Loucy (cell line): Measurements from ENCODE around the gene EEPD1.

Experiments
- H2AFZ ChIP-seq: fragments of 200-600 bp; sonication (generic); 2 replicates; pipeline ENCODE4 v1.6.0; 2016; ENCODE audit warnings: antibody characterized with exemption, mild to moderate bottlenecking, low read length, moderate library complexity
- H3F3A ChIP-seq: fragments of 200-600 bp; 2 replicates; pipeline ENCODE4 v1.6.0; 2016; ENCODE audit warnings: antibody characterized with exemption, low read depth, mild to moderate bottlenecking
- H3K27me3 ChIP-seq: fragments of 200-600 bp; sonication (generic); 2 replicates; pipeline ENCODE4 v1.6.1; 2014; ENCODE audit warnings: low read length, mild to moderate bottlenecking; ENCODE audit not compliant: insufficient read depth, poor library complexity, severe bottlenecking
- H3K36me3 ChIP-seq: fragments of 200-600 bp; sonication (generic); 2 replicates; pipeline ENCODE4 v1.6.1; 2016; ENCODE audit warnings: low read length; ENCODE audit not compliant: insufficient read depth
- H3K4me1 ChIP-seq: fragments of 200-600 bp; sonication (generic); 2 replicates; pipeline ENCODE4 v1.5.1; 2014; ENCODE audit warnings: low read length, mild to moderate bottlenecking; ENCODE audit not compliant: insufficient read depth, poor library complexity, severe bottlenecking
- H3K4me2 ChIP-seq: fragments of 200-600 bp; sonication (generic); 2 replicates; pipeline ENCODE4 v1.6.0; 2014; ENCODE audit warnings: antibody characterized with exemption, low read length, low read depth, mild to moderate bottlenecking; ENCODE audit not compliant: poor library complexity, severe bottlenecking
- H3K4me3 ChIP-seq: fragments of 200-600 bp; sonication (generic); 2 replicates; pipeline ENCODE4 v1.5.1; 2014; ENCODE audit warnings: low read length, mild to moderate bottlenecking, mixed read lengths; ENCODE audit not compliant: poor library complexity, severe bottlenecking
- H3K79me2 ChIP-seq: fragments of 200-600 bp; sonication (generic); 2 replicates; pipeline ENCODE4 v1.6.1; 2014; ENCODE audit warnings: low read length; ENCODE audit not compliant: insufficient read depth
- H3K9ac ChIP-seq: fragments of 200-600 bp; sonication (generic); 2 replicates; pipeline ENCODE4 v1.6.0; 2014; ENCODE audit warnings: mild to moderate bottlenecking, low read depth, low read length, moderate library complexity; ENCODE audit not compliant: poor library complexity, severe bottlenecking
- H3K9me2 ChIP-seq: fragments of 200-600 bp; sonication (generic); replicated peaks from 2 replicates; pipeline ENCODE4 v1.6.1; 2016; ENCODE audit warnings: low read depth, low read length, mixed read lengths
- H3K9me3 ChIP-seq: fragments of 200-600 bp; sonication (generic); 2 replicates; pipeline ENCODE4 v1.6.1; 2014; ENCODE audit warnings: mild to moderate bottlenecking, antibody characterized with exemption, low read length, low read depth; ENCODE audit not compliant: insufficient read depth
- H4K20me1 ChIP-seq: fragments of 200-600 bp; sonication (generic); 2 replicates; pipeline ENCODE4 v1.6.0; 2014; ENCODE audit warnings: antibody characterized with exemption, low read length, mild to moderate bottlenecking; ENCODE audit not compliant: insufficient read depth, poor library complexity, severe bottlenecking
- EZH2phosphoT487 ChIP-seq: fragments of 200-600 bp; IDR thresholded peaks from 2 replicates; pipeline ENCODE4 v1.6.1; 2018; ENCODE audit warnings: antibody characterized with exemption, mild to moderate bottlenecking, moderate library complexity, borderline replicate concordance
- TF ChIP-seq, protein P1 (sequence below): fragments of 200-600 bp; sonication (generic); conservative IDR thresholded peaks from 2 replicates; pipeline ENCODE4 v1.5.1; 2014; ENCODE audit warnings: mild to moderate bottlenecking, antibody characterized with exemption, low read length

Gene EEPD1

DNA sequence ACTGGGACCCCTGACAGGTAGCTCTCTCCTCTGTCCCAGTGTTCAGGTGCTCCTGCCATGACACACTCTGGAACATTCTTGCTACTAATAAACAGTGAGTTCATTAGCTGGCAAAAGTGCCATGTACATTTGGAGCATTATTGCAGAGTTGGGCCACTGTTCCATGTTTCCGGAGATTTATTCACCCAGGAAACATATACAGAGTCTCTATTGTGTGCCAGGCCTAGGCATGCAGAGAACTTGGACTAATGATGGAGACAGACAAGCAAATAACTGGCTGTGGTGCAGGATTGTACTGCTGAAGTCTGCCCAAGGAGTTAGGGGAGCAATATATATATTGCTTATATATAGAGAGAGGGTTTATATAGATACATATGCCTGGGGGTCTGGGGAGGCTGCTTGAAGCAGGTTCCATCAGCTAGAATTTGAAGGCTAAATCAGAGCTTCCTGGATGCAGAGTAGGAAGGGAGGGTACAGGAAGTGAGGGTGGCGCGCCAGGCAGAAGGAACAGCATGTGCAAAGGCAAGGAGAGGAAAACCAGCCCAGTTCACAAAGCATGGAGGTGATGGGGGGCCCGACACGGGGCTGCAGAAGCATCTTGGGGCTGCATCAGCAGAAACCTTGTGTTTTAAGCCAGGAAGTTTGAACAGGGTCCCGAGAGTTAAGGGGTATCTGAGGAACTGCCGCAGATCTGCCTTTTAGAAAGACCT lies 22.7 kb upstream of the EEPD1 start:
- TF ChIP-seq, protein P1, sequence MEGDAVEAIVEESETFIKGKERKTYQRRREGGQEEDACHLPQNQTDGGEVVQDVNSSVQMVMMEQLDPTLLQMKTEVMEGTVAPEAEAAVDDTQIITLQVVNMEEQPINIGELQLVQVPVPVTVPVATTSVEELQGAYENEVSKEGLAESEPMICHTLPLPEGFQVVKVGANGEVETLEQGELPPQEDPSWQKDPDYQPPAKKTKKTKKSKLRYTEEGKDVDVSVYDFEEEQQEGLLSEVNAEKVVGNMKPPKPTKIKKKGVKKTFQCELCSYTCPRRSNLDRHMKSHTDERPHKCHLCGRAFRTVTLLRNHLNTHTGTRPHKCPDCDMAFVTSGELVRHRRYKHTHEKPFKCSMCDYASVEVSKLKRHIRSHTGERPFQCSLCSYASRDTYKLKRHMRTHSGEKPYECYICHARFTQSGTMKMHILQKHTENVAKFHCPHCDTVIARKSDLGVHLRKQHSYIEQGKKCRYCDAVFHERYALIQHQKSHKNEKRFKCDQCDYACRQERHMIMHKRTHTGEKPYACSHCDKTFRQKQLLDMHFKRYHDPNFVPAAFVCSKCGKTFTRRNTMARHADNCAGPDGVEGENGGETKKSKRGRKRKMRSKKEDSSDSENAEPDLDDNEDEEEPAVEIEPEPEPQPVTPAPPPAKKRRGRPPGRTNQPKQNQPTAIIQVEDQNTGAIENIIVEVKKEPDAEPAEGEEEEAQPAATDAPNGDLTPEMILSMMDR = no peak
- TF ChIP-seq EZH2phosphoT487 = no peak
- Histone ChIP-seq H3K9me3 (no peaks in the 10 kb centered on the region), H3K4me1 (peaks cover 11% of the 10 kb centered on the region), H3K4me3 (no peak overlapping the region), H3K36me3 (no peaks in the 10 kb centered on the region), H3K9ac (no peak overlapping the region), H3K4me2 (no peak overlapping the region), H2AFZ (peak overlapping the region; percentile 8), H3F3A (no peaks in the 10 kb centered on the region), H3K9me2 (no peaks in the 10 kb centered on the region), H3K79me2 (no peaks in the 10 kb centered on the region), H3K27me3 (no peaks in the 10 kb centered on the region), H4K20me1 (no peaks in the 10 kb centered on the region)

DNA sequence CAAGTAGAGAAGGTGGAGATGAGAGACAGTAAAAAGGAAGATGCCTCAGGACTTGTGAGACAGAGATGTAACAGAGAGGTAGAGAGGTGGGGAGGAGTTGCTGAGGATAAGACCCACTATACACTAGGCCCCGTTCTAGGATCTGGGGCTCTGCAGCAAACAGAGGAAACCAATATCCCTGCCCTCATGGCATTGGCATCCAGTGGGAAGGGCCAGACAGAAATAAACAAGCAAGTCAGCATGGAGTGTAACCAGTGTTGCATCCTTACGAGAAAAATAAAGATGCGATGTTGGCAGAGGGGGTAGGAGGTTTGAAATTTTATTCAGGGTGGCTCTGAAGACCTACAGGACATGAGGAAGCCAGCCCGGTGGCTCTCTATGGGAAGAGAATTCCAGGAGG lies 22.0 kb upstream of the EEPD1 start:
- Histone ChIP-seq H3K4me2 (no peak overlapping the region), H3K9ac (no peak overlapping the region), H3K36me3 (no peaks in the 10 kb centered on the region), H4K20me1 (no peaks in the 10 kb centered on the region), H3K27me3 (no peaks in the 10 kb centered on the region), H3F3A (no peaks in the 10 kb centered on the region), H3K9me2 (no peaks in the 10 kb centered on the region), H3K4me1 (peaks cover 17% of the 10 kb centered on the region), H3K9me3 (no peaks in the 10 kb centered on the region), H3K79me2 (no peaks in the 10 kb centered on the region), H3K4me3 (no peak overlapping the region), H2AFZ (peak overlapping the region; percentile 8)
- TF ChIP-seq, protein P1 = no peak
- no peak for TF ChIP-seq EZH2phosphoT487

DNA sequence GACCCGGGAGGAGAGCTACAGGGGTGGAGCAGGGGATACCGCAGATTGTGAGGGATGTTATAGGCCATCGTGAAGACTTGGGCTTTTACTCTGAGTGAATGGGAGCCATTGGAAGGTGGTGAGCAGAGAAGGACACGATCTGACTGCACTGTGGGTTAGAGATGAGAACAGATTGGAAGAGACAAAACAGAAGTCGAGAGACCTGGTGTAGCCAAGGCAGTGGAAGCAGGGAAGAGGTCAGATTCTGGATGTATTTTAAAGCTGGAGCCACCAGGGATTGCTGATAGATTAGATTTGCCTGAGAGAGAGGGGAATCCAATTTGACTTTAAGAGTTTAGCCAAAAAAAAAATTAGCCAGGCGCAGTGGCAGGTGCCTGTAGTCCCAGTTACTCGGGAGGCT lies 21.6 kb upstream of the EEPD1 start:
- H3K9ac ChIP-seq = no peak overlapping the region
- TF ChIP-seq, protein P1 = no peak
- no peak for TF ChIP-seq EZH2phosphoT487

More for the DNA sequence above, 21.6 kb upstream of the EEPD1 start:
- Histone ChIP-seq H3K4me1 (peaks cover 19% of the 10 kb centered on the region), H3K9me3 (no peaks in the 10 kb centered on the region), H3K9me2 (no peaks in the 10 kb centered on the region), H3F3A (no peaks in the 10 kb centered on the region), H3K36me3 (no peaks in the 10 kb centered on the region), H3K4me2 (no peak overlapping the region), H2AFZ (no peak overlapping the region), H3K4me3 (no peak overlapping the region), H4K20me1 (no peaks in the 10 kb centered on the region), H3K27me3 (no peaks in the 10 kb centered on the region), H3K79me2 (no peaks in the 10 kb centered on the region)
